Epithelial cell of esophagus (primary cell): ENCODE measurements around the gene HCRTR1.

Source experiments
- DNase-seq: peaks from one replicate; pipeline ENCODE4 v3.0.0; 2010; ENCODE audit warnings: low read depth
- H3K4me3 ChIP-seq: 2 replicates; pipeline ENCODE4 v1.5.1; 2011; ENCODE audit warnings: mild to moderate bottlenecking, low read length, control low read depth
- TF ChIP-seq, protein P1 (sequence below): IDR thresholded peaks from 2 replicates; pipeline ENCODE4 v1.5.1; 2011; ENCODE audit warnings: low read depth, mild to moderate bottlenecking, low read length, control low read depth, inconsistent platforms; ENCODE audit not compliant: insufficient read depth; ENCODE audit errors: missing control alignments

Gene HCRTR1

DNA sequence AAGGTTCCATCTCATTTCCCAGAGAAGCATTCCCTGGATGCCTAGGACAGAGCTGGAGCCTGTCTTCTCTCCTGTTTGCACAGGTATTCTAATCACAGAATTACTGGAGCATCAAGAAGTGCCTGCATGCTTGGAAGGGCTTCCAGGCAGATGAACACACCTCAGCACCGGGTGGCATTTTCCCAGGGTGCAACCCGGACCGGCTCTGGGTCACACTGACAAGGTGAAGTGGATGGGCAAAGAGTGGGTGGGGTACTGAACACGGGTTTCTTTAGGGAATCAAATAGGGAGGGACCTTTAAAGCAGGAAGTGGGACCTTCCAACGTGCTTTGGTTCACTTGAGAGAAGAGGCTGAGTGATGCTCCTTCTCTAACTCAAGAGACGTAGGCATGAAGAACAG is 34.3 kb downstream of the HCRTR1 start:
- TF ChIP-seq, protein P1, sequence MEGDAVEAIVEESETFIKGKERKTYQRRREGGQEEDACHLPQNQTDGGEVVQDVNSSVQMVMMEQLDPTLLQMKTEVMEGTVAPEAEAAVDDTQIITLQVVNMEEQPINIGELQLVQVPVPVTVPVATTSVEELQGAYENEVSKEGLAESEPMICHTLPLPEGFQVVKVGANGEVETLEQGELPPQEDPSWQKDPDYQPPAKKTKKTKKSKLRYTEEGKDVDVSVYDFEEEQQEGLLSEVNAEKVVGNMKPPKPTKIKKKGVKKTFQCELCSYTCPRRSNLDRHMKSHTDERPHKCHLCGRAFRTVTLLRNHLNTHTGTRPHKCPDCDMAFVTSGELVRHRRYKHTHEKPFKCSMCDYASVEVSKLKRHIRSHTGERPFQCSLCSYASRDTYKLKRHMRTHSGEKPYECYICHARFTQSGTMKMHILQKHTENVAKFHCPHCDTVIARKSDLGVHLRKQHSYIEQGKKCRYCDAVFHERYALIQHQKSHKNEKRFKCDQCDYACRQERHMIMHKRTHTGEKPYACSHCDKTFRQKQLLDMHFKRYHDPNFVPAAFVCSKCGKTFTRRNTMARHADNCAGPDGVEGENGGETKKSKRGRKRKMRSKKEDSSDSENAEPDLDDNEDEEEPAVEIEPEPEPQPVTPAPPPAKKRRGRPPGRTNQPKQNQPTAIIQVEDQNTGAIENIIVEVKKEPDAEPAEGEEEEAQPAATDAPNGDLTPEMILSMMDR = no peak
- no peak for DNase-seq
- no peak overlapping the region for H3K4me3 ChIP-seq

DNA sequence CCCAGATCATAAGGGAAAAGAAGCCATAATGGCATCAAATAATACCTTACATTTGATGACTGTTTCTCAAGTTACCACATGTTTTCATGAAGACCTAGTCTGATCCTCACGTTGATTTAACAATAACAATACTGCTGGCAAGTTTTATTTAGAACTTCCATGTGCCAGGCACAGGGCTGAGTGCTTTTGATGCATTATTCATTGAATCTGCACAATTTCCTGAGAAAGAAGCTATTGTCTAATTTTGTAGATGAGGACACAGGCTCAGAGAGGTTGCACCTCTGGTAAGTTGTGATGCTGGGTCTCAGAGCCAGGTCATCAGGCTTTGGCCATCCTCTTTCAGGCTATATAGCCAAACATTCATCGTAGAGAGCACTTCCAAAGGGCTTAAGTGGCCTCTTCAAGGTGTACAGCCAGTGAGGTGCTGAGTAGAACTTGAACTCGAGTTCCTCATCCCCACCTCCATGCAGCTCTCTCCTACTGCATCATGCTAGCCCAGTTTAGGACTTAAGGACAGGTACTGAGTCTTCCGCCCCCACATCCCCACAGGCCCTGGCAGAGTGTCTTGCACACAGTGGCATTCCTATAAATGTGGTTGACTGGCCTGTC is 35.5 kb downstream of the HCRTR1 start:
- TF ChIP-seq, protein P1 = no peak
- no peak overlapping the region for H3K4me3 ChIP-seq
- no peak for DNase-seq

DNA sequence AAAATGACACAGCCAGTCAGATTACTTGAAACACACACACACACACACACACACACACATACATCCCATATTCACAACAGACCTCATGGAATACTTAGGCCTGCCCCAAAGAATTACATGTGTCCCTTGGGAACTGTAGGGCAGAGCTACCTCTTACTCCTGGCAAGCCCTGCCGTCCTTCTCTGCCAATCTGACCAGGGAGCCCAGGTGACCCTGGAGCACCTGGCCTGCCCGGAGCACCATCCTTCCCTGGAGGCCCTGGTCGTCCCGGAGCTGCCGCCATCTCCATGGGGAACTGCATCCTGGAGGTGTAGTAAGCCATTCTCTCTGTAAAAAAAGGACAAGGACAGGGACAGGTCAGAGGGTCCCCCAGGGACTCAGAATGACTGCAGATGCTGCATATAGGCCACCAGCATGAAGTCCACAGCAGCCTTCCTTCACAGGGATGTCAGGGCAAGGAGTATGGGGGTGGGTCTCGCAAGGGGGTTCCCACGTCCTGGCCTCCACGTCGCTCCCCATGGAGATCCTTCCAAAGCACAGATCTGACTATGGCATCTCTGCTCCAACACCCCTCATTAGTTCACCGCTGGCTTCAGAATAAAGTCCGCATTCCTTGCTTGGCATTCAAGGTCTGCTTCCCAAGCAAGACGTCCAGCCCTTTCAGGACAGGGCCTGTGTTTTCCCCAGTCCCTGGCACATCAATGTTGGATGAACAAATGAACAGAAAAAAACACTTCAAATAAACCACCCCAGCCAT is 36.4 kb downstream of the HCRTR1 start:
- DNase-seq = no peak
- TF ChIP-seq, protein P1 = no peak
- no peak overlapping the region for H3K4me3 ChIP-seq

DNA sequence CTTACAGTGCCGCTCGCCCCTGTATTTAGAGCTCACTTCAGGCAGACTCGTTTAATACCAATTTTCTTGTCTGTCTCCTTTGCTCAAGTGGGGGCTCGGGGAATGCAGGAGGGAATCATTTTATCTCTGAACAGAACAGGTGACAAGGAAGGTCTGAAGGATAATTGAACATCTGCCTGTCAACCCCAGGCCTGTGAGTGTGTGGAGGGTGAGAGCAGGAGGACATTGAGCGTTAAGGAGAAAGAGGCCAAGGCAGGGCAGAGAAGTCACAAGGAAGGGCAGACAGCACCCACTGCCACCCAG is 36.9 kb downstream of the HCRTR1 start:
- no peak for DNase-seq
- no peak overlapping the region for H3K4me3 ChIP-seq
- TF ChIP-seq, protein P1 = no peak

DNA sequence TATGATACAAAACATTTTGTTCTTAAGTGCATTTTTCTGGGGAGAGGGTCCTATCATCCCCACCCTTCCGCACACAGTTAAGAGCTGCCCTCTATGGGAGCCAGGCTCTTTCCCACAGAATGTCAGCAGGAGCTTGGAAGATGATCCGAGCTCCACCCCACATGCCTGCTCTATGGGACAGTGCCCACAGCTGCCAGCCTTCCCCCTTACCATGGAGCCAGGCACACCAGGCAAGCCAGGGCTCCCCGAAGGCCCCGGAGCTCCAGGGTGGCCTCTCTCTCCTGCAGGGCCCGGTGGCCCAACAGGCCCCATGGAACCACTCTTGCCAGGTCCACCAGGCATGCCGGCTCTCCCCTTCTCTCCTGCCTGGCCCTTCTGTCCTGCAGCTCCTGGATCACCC is 37.6 kb downstream of the HCRTR1 start:
- no peak overlapping the region for H3K4me3 ChIP-seq
- no peak for DNase-seq
- TF ChIP-seq, protein P1 = no peak

DNA sequence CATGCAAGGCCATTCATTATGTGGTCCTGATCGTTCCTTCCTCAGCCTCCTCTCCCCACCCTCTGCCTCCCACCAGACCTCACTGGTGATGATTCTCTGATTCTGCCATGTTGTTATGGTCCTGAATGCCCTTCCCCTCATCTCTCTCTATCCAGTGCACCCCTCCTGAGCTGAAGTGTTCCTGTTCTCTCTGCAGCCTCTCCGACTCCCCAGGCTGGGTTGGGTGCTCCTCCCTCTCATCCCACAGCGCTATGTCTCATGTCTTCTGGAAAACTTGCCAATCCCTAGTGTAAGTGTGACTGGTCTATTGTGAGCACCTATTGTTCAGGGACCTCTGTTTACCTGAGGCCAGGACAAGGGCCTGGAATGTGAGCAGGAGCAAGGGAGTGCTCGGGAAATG is 38.3 kb downstream of the HCRTR1 start:
- no peak for DNase-seq
- TF ChIP-seq, protein P1 = no peak
- H3K4me3 ChIP-seq = no peak overlapping the region
